WI38 (cell line): ENCODE results near the gene CACNA2D2.

Experiments
- H3K4me3 ChIP-seq: 2 replicates; pipeline ENCODE4 v1.5.1; 2011; ENCODE audit warnings: low read depth, mild to moderate bottlenecking, control low read depth, low read length
- CTCF ChIP-seq: IDR thresholded peaks from 2 replicates; pipeline ENCODE4 v1.5.1; 2012; ENCODE audit warnings: low read depth, mild to moderate bottlenecking, control low read depth, low read length

Gene CACNA2D2

GRCh38 chr3:50503504-50504342 lies at the start of gene CACNA2D2:
Gene CACNA2D2 (minus strand): TSS chr3:50503634. CDS start chr3:50503423, 211 bp downstream.
- TF ChIP-seq CTCF: no peak
- no peak within 1 kb of the TSS for H3K4me3 ChIP-seq

- no peak overlapping the region for H3K4me3 ChIP-seq
- TF ChIP-seq CTCF: no peak
Observed at GRCh38 chr3:50552598-50552997, 49.2 kb upstream of the CACNA2D2 start.

GRCh38 chr3:50551681-50552435 lies 48.4 kb upstream of the CACNA2D2 start:
- TF ChIP-seq CTCF: no peak
- H3K4me3 ChIP-seq: no peak overlapping the region

GRCh38 chr3:50551054-50551659 lies 47.7 kb upstream of the CACNA2D2 start:
- TF ChIP-seq CTCF: no peak
- H3K4me3 ChIP-seq: no peak overlapping the region

GRCh38 chr3:50550079-50550736 lies 46.8 kb upstream of the CACNA2D2 start:
- peak; percentile 71 for TF ChIP-seq CTCF
- H3K4me3 ChIP-seq: no peak overlapping the region

GRCh38 chr3:50549226-50549625 lies 45.8 kb upstream of the CACNA2D2 start:
- TF ChIP-seq CTCF: no peak
- no peak overlapping the region for H3K4me3 ChIP-seq
